Measurements from ENCODE around the gene GCK. TPM values are rescaled to one million over a fixed set of nuclear protein-coding genes. Genes with fewer than 3 reads are reported as not detected.
"Not testable (repeated sequence)": the region's sequence is repeated elsewhere in the genome, so short reads cannot be mapped to it uniquely, and the experiment has no call there.

GCK gene
- total RNA-seq, 1 donor from 2014 or later, result 0.20 TPM

GRCh38 chr7:44180631-44181030, 8.6 kb downstream of the GCK start:
- DNase-seq (ENCODE audit: low read depth in 2 of 2), result no peak

GRCh38 chr7:44177570-44178131, 11.6 kb downstream of the GCK start:
- no peak for DNase-seq (ENCODE audit: low read depth in 2 of 2)

- DNase-seq (ENCODE audit: low read depth in 2 of 2), result no peak
These were observed 12.8 kb downstream of the GCK start for GRCh38 chr7:44176486-44176885.

GRCh38 chr7:44175730-44176129, 13.5 kb downstream of the GCK start:
- no peak for DNase-seq (ENCODE audit: low read depth in 2 of 2)

- not testable (repeated sequence) for DNase-seq (ENCODE audit: low read depth in 2 of 2)
These were observed 14.6 kb downstream of the GCK start for GRCh38 chr7:44174694-44174948.

- no peak for DNase-seq (ENCODE audit: low read depth in 2 of 2)
These were observed 15.1 kb downstream of the GCK start for GRCh38 chr7:44173911-44174693.

GRCh38 chr7:44172803-44173424, 16.3 kb downstream of the GCK start:
- no peak for DNase-seq (ENCODE audit: low read depth in 2 of 2)

GRCh38 chr7:44172352-44172751, 16.9 kb downstream of the GCK start:
- DNase-seq (ENCODE audit: low read depth in 2 of 2), result no peak

- DNase-seq (ENCODE audit: low read depth in 2 of 2), result not testable (repeated sequence)
These were observed 17.3 kb downstream of the GCK start for GRCh38 chr7:44171901-44172300.

GRCh38 chr7:44167920-44168319, 21.3 kb downstream of the GCK start:
- DNase-seq (ENCODE audit: low read depth in 2 of 2), result no peak

GRCh38 chr7:44163591-44163990, 25.6 kb downstream of the GCK start:
- DNase-seq (ENCODE audit: low read depth in 2 of 2), result no peak

GRCh38 chr7:44162785-44163395, 26.3 kb downstream of the GCK start:
- no peak for DNase-seq (ENCODE audit: low read depth in 2 of 2)

GRCh38 chr7:44162179-44162578, 27.1 kb downstream of the GCK start:
- no peak for DNase-seq (ENCODE audit: low read depth in 2 of 2)

GRCh38 chr7:44161371-44161770, 27.9 kb downstream of the GCK start:
- no peak for DNase-seq (ENCODE audit: low read depth in 2 of 2)

GRCh38 chr7:44159824-44160630, 29.2 kb downstream of the GCK start:
- DNase-seq (ENCODE audit: low read depth in 2 of 2), result no peak

GRCh38 chr7:44158873-44159631, 30.2 kb downstream of the GCK start:
- no peak for DNase-seq (ENCODE audit: low read depth in 2 of 2)

- no peak for DNase-seq (ENCODE audit: low read depth in 2 of 2)
These were observed 31.0 kb downstream of the GCK start for GRCh38 chr7:44158096-44158872.

GRCh38 chr7:44157116-44158080, 31.8 kb downstream of the GCK start:
- no peak for DNase-seq (ENCODE audit: low read depth in 2 of 2)

GRCh38 chr7:44156453-44157010, 32.7 kb downstream of the GCK start:
- DNase-seq (ENCODE audit: low read depth in 2 of 2), result no peak

Measured in lung microvascular endothelial cell (primary cell).